HEK293T (cell line): ENCODE results near the gene JCAD.

Experiments used
- CTCF ChIA-PET: fragments of 350-600 bp; formaldehyde crosslinking; extraction: SDS; loops from one replicate; lab custom pipeline; 2021; ENCODE audit warnings: antibody characterized with exemption, inconsistent platforms; lab: Yijun Ruan, JAX
- POLR2A ChIA-PET: fragments of 350-600 bp; formaldehyde crosslinking; extraction: SDS; loops from one replicate; lab custom pipeline; 2020; ENCODE audit warnings: antibody characterized with exemption, inconsistent platforms; lab: Yijun Ruan, JAX
- DNase-seq: peaks from one replicate; pipeline ENCODE4 v3.0.0; 2012; ENCODE audit warnings: mixed read lengths; ENCODE audit errors: extremely low spot score
- ARNT ChIP-seq: fragments of 450-650 bp; IDR thresholded peaks from 2 replicates; pipeline ENCODE4 v1.6.1; 2017; ENCODE audit warnings: mild to moderate bottlenecking
- ELF4 ChIP-seq: fragments of 450-650 bp; IDR thresholded peaks from 2 replicates; pipeline ENCODE4 v1.6.1; 2017; ENCODE audit warnings: antibody characterized with exemption
- SP1 ChIP-seq: fragments of 450-650 bp; IDR thresholded peaks from 2 replicates; pipeline ENCODE4 v1.6.1; 2017

Gene JCAD

DNA sequence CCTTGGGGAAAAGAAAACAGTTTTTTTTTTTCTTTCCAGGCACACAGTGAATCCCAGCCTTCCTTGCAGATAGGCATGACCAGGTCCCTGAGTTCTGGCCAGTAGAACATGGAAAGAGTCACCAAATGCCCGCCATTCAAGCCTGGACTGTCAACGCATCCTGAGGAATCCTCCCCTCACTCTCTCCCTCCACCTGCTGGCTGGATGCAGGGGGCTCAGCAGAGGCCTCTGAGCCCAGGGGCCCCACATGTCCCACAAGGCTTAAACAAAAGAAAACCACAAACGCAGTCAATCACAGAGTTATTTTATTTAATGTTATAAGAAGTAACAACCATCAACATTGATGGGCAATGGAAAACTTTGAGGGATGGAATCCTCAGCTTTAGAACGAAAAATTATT lies 93.1 kb downstream of the JCAD start:
- DNase-seq = no peak
- TF ChIP-seq ELF4 (no peak), SP1 (no peak), ARNT (no peak)
- CTCF ChIA-PET = no interaction called here
- POLR2A ChIA-PET = no interaction called here
